ENCODE measurements around the gene NPIPB2. TPM values are rescaled to one million over a fixed set of nuclear protein-coding genes. Genes with fewer than 3 reads are reported as not detected.

NPIPB2 gene
- total and polyA plus RNA-seq, 2 of the 8 experiments (the other 6 are each of a cell fraction or from before 2014, with no cell fraction given), result 7.5 to 8.3 TPM

DNA sequence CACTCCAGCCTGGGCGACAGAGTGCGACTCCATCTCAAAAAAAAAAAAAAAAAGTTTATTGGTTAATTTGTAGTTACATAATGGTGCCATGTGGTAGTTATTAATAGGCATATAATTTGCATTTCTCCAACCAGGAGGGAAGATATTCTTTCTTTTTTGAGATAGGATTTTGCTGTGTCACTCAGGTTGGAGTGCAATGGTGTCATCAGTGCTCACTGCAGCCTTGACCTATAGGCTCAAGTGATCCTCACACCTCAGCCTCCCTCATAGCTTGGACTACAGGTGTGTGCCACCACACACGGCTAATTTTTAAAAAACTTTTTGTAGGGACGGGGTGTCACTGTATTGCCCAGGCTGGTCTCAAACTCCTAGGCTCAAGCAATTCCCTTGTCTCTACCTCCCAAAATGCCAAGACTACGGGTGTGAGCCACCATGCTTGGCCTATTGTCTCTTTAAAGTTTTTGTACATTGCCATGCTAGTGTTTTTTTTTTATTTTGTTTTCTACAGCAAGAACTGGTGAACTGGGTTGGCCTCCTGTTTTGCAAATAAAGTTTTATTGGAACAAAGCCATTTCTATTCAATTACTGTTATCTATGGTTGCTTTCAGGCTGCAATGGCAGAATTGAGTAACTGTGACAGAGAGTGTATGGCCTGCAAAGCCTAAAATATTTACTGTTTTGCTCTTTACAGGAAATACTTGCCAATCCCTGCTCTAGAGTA is 46.6 kb upstream of the NPIPB2 start:
- Histone ChIP-seq H3K9me3 (ENCODE audit: insufficient read depth in 2 of 2, low read depth in 1 of 2, low read length in 1 of 2) (no peaks in the 10 kb centered on the region), H3K79me1 (ENCODE audit: low read depth, low read length) (no peaks in the 10 kb centered on the region), H3K9ac (replicated peaks in 1 of 4; ENCODE audit: extremely low read depth in 1 of 4, low read depth in 3 of 4, low read length in 3 of 4) (no peak overlapping the region), H2BK120ac (replicated peaks; ENCODE audit: low read depth, low read length) (no peak overlapping the region), H3K56ac (replicated peaks; ENCODE audit: insufficient read length, low read depth, low read length) (no peak overlapping the region), H3K27ac (ENCODE audit: low read depth, low read length) (no peak overlapping the region), H3K4me2 (ENCODE audit: insufficient read depth in 1 of 2, low read depth in 2 of 2, low read length in 2 of 2) (no peak overlapping the region), H4K5ac (ENCODE audit: insufficient read length, low read depth, low read length) (no peak overlapping the region), H4K91ac (replicated peaks; ENCODE audit: insufficient read length, low read length) (no peak overlapping the region), H2BK5ac (ENCODE audit: low read depth, low read length) (no peak overlapping the region), H3K4ac (replicated peaks; ENCODE audit: insufficient read length, low read depth, low read length) (no peak overlapping the region), H3K18ac (ENCODE audit: extremely low read depth, low read length) (no peak overlapping the region), H3K23ac (ENCODE audit: insufficient read length) (no peak overlapping the region), H3K23me2 (ENCODE audit: low read depth, low read length) (0 out of 2 replicates have a peak, but pooled peaks cover 2% of the 10 kb centered on the region), H4K8ac (ENCODE audit: extremely low read depth, insufficient read depth, low read length) (no peak overlapping the region), H3K36me3 (ENCODE audit: control insufficient read depth in 2 of 4, insufficient read depth in 4 of 4, low read length in 3 of 4) (no peaks in the 10 kb centered on the region), H3K27me3 (replicated peaks in 1 of 4; ENCODE audit: control insufficient read depth in 3 of 4, extremely low read depth in 1 of 4, insufficient read depth in 3 of 4, low read length in 3 of 4) (no peaks in the 10 kb centered on the region; a peak in 1 of 7 replicates), H2AFZ (ENCODE audit: low read length) (no peak overlapping the region), H3K4me1 (replicated peaks in 1 of 4; ENCODE audit: control insufficient read depth in 3 of 4, insufficient read depth in 4 of 4, low read length in 3 of 4) (no peaks in the 10 kb centered on the region; a peak in 1 of 7 replicates), H3K4me3 (ENCODE audit: extremely low read depth in 1 of 4, insufficient read depth in 2 of 4, low read depth in 3 of 4, low read length in 4 of 4) (no peak overlapping the region), H4K20me1 (replicated peaks in 1 of 2; ENCODE audit: control insufficient read depth in 1 of 2, insufficient read depth in 2 of 2, low read length in 2 of 2) (peaks cover 3% of the 10 kb centered on the region in 2 experiments), H2BK15ac (ENCODE audit: low read length) (no peak overlapping the region), H2BK12ac (ENCODE audit: low read depth, low read length) (no peak overlapping the region), H2BK20ac (ENCODE audit: low read length) (no peak overlapping the region), H3K79me2 (ENCODE audit: control insufficient read depth in 1 of 2, insufficient read depth in 2 of 2, low read length in 2 of 2) (no peaks in the 10 kb centered on the region), H2AK5ac (ENCODE audit: low read depth, low read length) (no peak overlapping the region), H3K14ac (ENCODE audit: insufficient read length) (no peak overlapping the region)
- 71% methylated on average over 4 of the region's 5 CpGs; no CpG with 5 or more reads in 1 of the 2 experiments for WGBS, 2 experiments (ENCODE audit: extremely low coverage in 1 of 2, insufficient coverage in 1 of 2, insufficient read length in 1 of 2, insufficient replicate concordance in 2 of 2, low coverage in 1 of 2, low lambda C conversion rate in 2 of 2, missing lambda C conversion rate in 1 of 2)
- DNase-seq (ENCODE audit: low read depth in 1 of 2, low spot score in 2 of 2) (no peak), FAIRE-seq (no peak)
- POLR2A ChIA-PET (ENCODE audit: partially characterized antibody), result no interaction called here
- CTCF ChIA-PET (ENCODE audit: partially characterized antibody), result no interaction called here
- TF ChIP-seq KDM5A (IDR thresholded peaks at IDR 0.05; ENCODE audit: low read length) (no peak), SP4 (IDR thresholded peaks at IDR 0.05; ENCODE audit: low read length) (no peak)

Data from H1 (cell line).